Esophagus muscularis mucosa (tissue), 4 donors: ENCODE results near the gene MYO15B. TPM values are rescaled to one million over a fixed set of nuclear protein-coding genes. Genes with fewer than 3 reads are reported as not detected.
"Not testable (repeated sequence)": the region's sequence is repeated elsewhere in the genome, so short reads cannot be mapped to it uniquely, and the experiment has no call there.

Experiments
- DNase-seq: peaks from one replicate; pipeline ENCODE4 v3.0.0-alpha.2; 2017; ENCODE audit errors: extremely low spot score
- H3K27ac ChIP-seq, 4 donors: fragments of 200-600 bp; sonication (generic); replicated peaks in 1 of 4; 1 replicate in 3 of 4; 2 replicates in 1 of 4; pipeline ENCODE4 v1.5.1; 2016 to 2019; ENCODE audit warnings: mild to moderate bottlenecking in 1 of 4
- H3K27me3 ChIP-seq, 4 donors: fragments of 200-600 bp; sonication (generic); one replicate each; pipeline versions ENCODE4 v1.5.1 to v1.6.0; 2016 to 2019
- H3K36me3 ChIP-seq, 4 donors: fragments of 200-600 bp; sonication (generic); one replicate each; pipeline ENCODE4 v1.5.1; 2016 to 2019
- H3K4me1 ChIP-seq, 4 donors: fragments of 200-600 bp; sonication (generic); one replicate each; pipeline ENCODE4 v1.5.1; 2016 to 2019
- H3K4me3 ChIP-seq, 4 donors: fragments of 200-600 bp; sonication (generic); 1 replicate in 2 of 4; 2 replicates in 2 of 4; pipeline ENCODE4 v1.5.1; 2016 to 2019; ENCODE audit warnings: mild to moderate bottlenecking in 4 of 4, moderate library complexity in 1 of 4
- H3K9me3 ChIP-seq, 4 donors: fragments of 200-600 bp; sonication (generic); 1 replicate in 3 of 4; 2 replicates in 1 of 4; pipeline ENCODE4 v1.5.1; 2016 to 2019
- CTCF ChIP-seq, 3 experiments: fragments of 200-600 bp in 2 of 3; fragments of 450-650 bp in 1 of 3; sonication (generic) in 2 of 3; IDR thresholded peaks; one replicate each; pipeline ENCODE4 v1.5.1; 2017 to 2019; ENCODE audit warnings: antibody characterized with exemption in 3 of 3, mild to moderate bottlenecking in 2 of 3, moderate library complexity in 1 of 3
- EP300 ChIP-seq: sonication (generic); formaldehyde crosslinking; IDR thresholded peaks from one replicate; pipeline ENCODE4 v1.6.1; 2017; ENCODE audit warnings: antibody characterized with exemption
- POLR2A ChIP-seq: fragments of 450-650 bp; IDR thresholded peaks from one replicate; pipeline ENCODE4 v1.6.1; 2017; ENCODE audit warnings: antibody characterized with exemption, moderate library complexity, mild to moderate bottlenecking, low read depth
- POLR2AphosphoS5 ChIP-seq, 2 donors: sonication (generic); formaldehyde crosslinking; IDR thresholded peaks; one replicate each; pipeline ENCODE4 v1.6.1; 2017; ENCODE audit warnings: antibody characterized with exemption in 2 of 2
- WGBS: methylation state at CpG from one replicate; pipeline ENCODE4 v1.1.5; 2018; 5-methylcytosine and 5-hydroxymethylcytosine counted together
- intact Hi-C: fragments of 100-400 bp; cut with DNase I; formaldehyde crosslinking; loops from one replicate; pipeline ENCODE4 v1.15.1; 2023
- total RNA-seq, 4 donors: library from RNA; depleted of rRNA; stranded (reverse); fragments of >200 nt; gene quantifications; one replicate each; pipeline versions ENCODE4 v1.1.0 to v1.2.1, GENCODE V29; 2016

Gene MYO15B
- total RNA-seq, 4 donors from 2014 or later, result 34.5 to 61.9 (median 43.4) TPM

- no peak overlapping the region for H3K27ac ChIP-seq
- H3K36me3 ChIP-seq, result peaks cover 0 to 33% (median 15%) of the 10 kb centered on the region in 4 donors
- intact Hi-C loops, result no loop called here
- H3K9me3 ChIP-seq, result no peaks in the 10 kb centered on the region
- no peak for DNase-seq
- TF ChIP-seq CTCF (IDR thresholded peaks at IDR 0.05), result no peak
- no peak for TF ChIP-seq POLR2AphosphoS5 (IDR thresholded peaks at IDR 0.05)
- TF ChIP-seq POLR2A, result no peak
- no peak for TF ChIP-seq EP300
- WGBS, result 89% methylated on average over 19 of the region's 19 CpGs
- H3K4me1 ChIP-seq, result peaks cover 24 to 42% (median 30%) of the 10 kb centered on the region in 4 donors
- H3K4me3 ChIP-seq, result no peak overlapping the region
- no peaks in the 10 kb centered on the region for H3K27me3 ChIP-seq
Measured at GRCh38 chr17:75636381-75637142, 49.0 kb downstream of the MYO15B start.

GRCh38 chr17:75637143-75637538, 49.5 kb downstream of the MYO15B start:
- Histone ChIP-seq H3K27ac (no peak overlapping the region), H3K4me3 (no peak overlapping the region), H3K27me3 (no peaks in the 10 kb centered on the region), H3K9me3 (no peaks in the 10 kb centered on the region), H3K4me1 (peaks cover 24 to 47% (median 30%) of the 10 kb centered on the region in 4 donors), H3K36me3 (peaks cover 0 to 35% (median 15%) of the 10 kb centered on the region in 4 donors)
- 76% methylated on average over 13 of the region's 13 CpGs for WGBS
- intact Hi-C loops, result no loop called here
- no peak for DNase-seq
- TF ChIP-seq EP300 (no peak), POLR2AphosphoS5 (IDR thresholded peaks at IDR 0.05) (no peak), CTCF (IDR thresholded peaks at IDR 0.05) (no peak), POLR2A (no peak)

- peaks cover 0 to 38% (median 15%) of the 10 kb centered on the region in 4 donors for H3K36me3 ChIP-seq
- H3K27ac ChIP-seq, result no peak overlapping the region
- no peak overlapping the region for H3K4me3 ChIP-seq
- DNase-seq, result no peak
- 72% methylated on average over 2 of the region's 7 CpGs for WGBS
- intact Hi-C loops, result no loop called here
- H3K9me3 ChIP-seq, result no peaks in the 10 kb centered on the region
- peaks cover 22 to 49% (median 26%) of the 10 kb centered on the region in 4 donors for H3K4me1 ChIP-seq
- H3K27me3 ChIP-seq, result no peaks in the 10 kb centered on the region
- TF ChIP-seq EP300 (no peak), CTCF (IDR thresholded peaks at IDR 0.05) (no peak), POLR2AphosphoS5 (IDR thresholded peaks at IDR 0.05) (no peak), POLR2A (no peak)
Measured at GRCh38 chr17:75637551-75637950, 50.0 kb downstream of the MYO15B start.

- 93% methylated on average over 12 of the region's 12 CpGs for WGBS
- H3K27ac ChIP-seq, H3K9me3 ChIP-seq, intact Hi-C loops, H3K4me3 ChIP-seq, DNase-seq, H3K27me3 ChIP-seq: not testable (repeated sequence)
- peaks cover 0 to 43% (median 15%) of the 10 kb centered on the region in 4 donors for H3K36me3 ChIP-seq
- peaks cover 17 to 45% (median 21%) of the 10 kb centered on the region in 4 donors for H3K4me1 ChIP-seq
Measured at GRCh38 chr17:75638039-75638438, 50.4 kb downstream of the MYO15B start.

- 92% methylated on average over 11 of the region's 13 CpGs for WGBS
- no peaks in the 10 kb centered on the region for H3K9me3 ChIP-seq
- H3K4me3 ChIP-seq, result no peak overlapping the region
- H3K27me3 ChIP-seq, result no peaks in the 10 kb centered on the region
- H3K27ac ChIP-seq, result no peak overlapping the region
- DNase-seq, result no peak
- H3K36me3 ChIP-seq, result peaks cover 0 to 52% (median 19%) of the 10 kb centered on the region in 4 donors
- peaks cover 8 to 36% (median 13%) of the 10 kb centered on the region in 4 donors for H3K4me1 ChIP-seq
- TF ChIP-seq POLR2AphosphoS5 (IDR thresholded peaks at IDR 0.05) (no peak), POLR2A (no peak), CTCF (IDR thresholded peaks at IDR 0.05) (no peak), EP300 (no peak)
- intact Hi-C loops, result no loop called here
Measured at GRCh38 chr17:75638893-75639292, 51.3 kb downstream of the MYO15B start.
